ENCODE data around the gene FBN2. TPM values are rescaled to one million over a fixed set of nuclear protein-coding genes. Genes with fewer than 3 reads are reported as not detected.

Gene FBN2
- total and polyA plus RNA-seq, 9 of the 15 experiments (the other 6 are each of a cell fraction or from before 2014, with no cell fraction given) = 0.01 to 0.09 TPM; not detected in 7

- Histone ChIP-seq H3K4me2 (ENCODE audit: insufficient read depth, low read length) (no peak overlapping the region), H3K27me3 (ENCODE audit: control insufficient read depth in 2 of 2, insufficient read depth in 2 of 2, low read length in 2 of 2) (no peaks in the 10 kb centered on the region), H3K9me3 (replicated peaks; ENCODE audit: control insufficient read depth, insufficient read depth, low read depth, low read length) (no peaks in the 10 kb centered on the region), H2AFZ (ENCODE audit: low read depth, low read length) (no peak overlapping the region), H3K9ac (ENCODE audit: insufficient read depth in 1 of 2, low read depth in 2 of 2, low read length in 2 of 2) (no peak overlapping the region), H3K9me1 (ENCODE audit: control insufficient read depth, insufficient read depth, low read length) (no peaks in the 10 kb centered on the region), H3K4me3 (no peak overlapping the region), H3K27ac (ENCODE audit: extremely low read depth, low read depth, low read length) (no peak overlapping the region), H3K4me1 (replicated peaks in 1 of 2; ENCODE audit: control insufficient read depth in 2 of 2, insufficient read depth in 2 of 2, low read length in 2 of 2) (no peaks in the 10 kb centered on the region), H4K20me1 (replicated peaks; ENCODE audit: control insufficient read depth, insufficient read depth, low read length) (no peaks in the 10 kb centered on the region), H3K36me3 (ENCODE audit: control insufficient read depth, insufficient read depth, low read length) (no peaks in the 10 kb centered on the region), H3K79me2 (ENCODE audit: control insufficient read depth, insufficient read depth, low read length) (no peaks in the 10 kb centered on the region)
- ATAC-seq (no peak), FAIRE-seq (no peak), DNase-seq (ENCODE audit: extremely low read depth in 1 of 4, low spot score in 3 of 4) (no peak)
- TF ChIP-seq CREM (IDR thresholded peaks at IDR 0.05; ENCODE audit: low read depth) = no peak
- no peak for TF ChIP-seq HMG20A (CRISPR knock-in tag; conservative IDR thresholded peaks at IDR 0.05)
- no peak for TF ChIP-seq ZNF263 (CRISPR knock-in tag; IDR thresholded peaks at IDR 0.05; ENCODE audit: borderline replicate concordance)
- TF ChIP-seq ZNF778 (CRISPR knock-in tag; IDR thresholded peaks at IDR 0.05) = no peak
- TF ChIP-seq MXI1 (IDR thresholded peaks at IDR 0.05; ENCODE audit: low read depth, low read length) = no peak
- no peak for TF ChIP-seq ZNF431 (CRISPR knock-in tag; IDR thresholded peaks at IDR 0.05)
- no peak for TF ChIP-seq GABPB2 (CRISPR knock-in tag; conservative IDR thresholded peaks at IDR 0.05)
- no peak for TF ChIP-seq ZFPM2 (CRISPR knock-in tag; IDR thresholded peaks at IDR 0.05)
- TF ChIP-seq ZC3H4 (CRISPR knock-in tag; IDR thresholded peaks at IDR 0.05; ENCODE audit: borderline replicate concordance) = no peak
- TF ChIP-seq ZBTB33 (CRISPR knock-in tag; IDR thresholded peaks at IDR 0.05) = no peak
- no peak for TF ChIP-seq ZNF586 (CRISPR knock-in tag; conservative IDR thresholded peaks at IDR 0.05)
- WGBS (ENCODE audit: insufficient coverage, low coverage, missing lambda C conversion rate) = 3% methylated on average over 6 of the region's 7 CpGs
- ChIA-PET CTCF (ENCODE audit: low intra/inter-chr PET ratio) (no interaction called here), POLR2A (interaction anchor here (0.6 kb wide), 1 partner anchor 1648 kb away, joined by 3 read pairs; no protein-coding TSS in a partner anchor)
- in situ Hi-C loops (cut with MboI) (no loop called here), intact Hi-C loops (cut with micrococcal nuclease) (no loop called here)
- BruUV-seq (replicated peaks) = no TSS peak
Observed at GRCh38 chr5:128234928-128235641, 303.0 kb downstream of the FBN2 start.
